CD4-positive, alpha-beta T cell treated with Interleukin-10 for 1 hour (primary cell): ENCODE data around the gene MOXD1.
A peak's percentile ranks its signal among the peaks of the same experiment; 100 is the strongest.
"Not testable (repeated sequence)": the region's sequence is repeated elsewhere in the genome, so short reads cannot be mapped to it uniquely, and the experiment has no call there.

Source experiments
- DNase-seq: peaks from one replicate; pipeline ENCODE4 v3.0.0-alpha.2; 2020

MOXD1 gene

DNA sequence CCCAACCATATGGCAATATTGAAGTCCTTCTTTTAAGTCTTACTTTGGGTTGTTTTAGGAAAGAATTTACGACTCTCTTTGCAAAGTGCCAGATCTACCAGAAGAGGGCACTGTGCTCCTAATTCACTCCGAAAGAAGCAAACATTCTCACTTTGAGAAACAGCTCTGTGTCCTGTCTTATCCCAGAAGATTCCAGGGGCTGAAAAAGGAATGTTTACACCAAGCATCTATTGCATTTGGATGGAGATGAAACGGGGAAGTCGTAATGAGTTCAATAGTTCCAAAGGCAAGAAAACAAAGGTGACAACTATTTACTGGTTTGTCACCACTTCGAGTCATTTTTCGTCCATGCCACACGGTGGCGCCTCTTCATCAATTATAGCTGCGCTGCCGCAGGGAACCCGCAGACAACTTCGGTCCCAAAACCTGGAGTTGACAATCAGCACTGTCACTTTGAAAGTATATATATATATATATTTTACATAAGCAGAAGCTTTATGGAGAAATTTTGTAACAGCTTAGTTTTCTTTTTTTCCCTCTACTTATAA is 121.6 kb downstream of the MOXD1 start:
- peak; percentile 74 for DNase-seq

DNA sequence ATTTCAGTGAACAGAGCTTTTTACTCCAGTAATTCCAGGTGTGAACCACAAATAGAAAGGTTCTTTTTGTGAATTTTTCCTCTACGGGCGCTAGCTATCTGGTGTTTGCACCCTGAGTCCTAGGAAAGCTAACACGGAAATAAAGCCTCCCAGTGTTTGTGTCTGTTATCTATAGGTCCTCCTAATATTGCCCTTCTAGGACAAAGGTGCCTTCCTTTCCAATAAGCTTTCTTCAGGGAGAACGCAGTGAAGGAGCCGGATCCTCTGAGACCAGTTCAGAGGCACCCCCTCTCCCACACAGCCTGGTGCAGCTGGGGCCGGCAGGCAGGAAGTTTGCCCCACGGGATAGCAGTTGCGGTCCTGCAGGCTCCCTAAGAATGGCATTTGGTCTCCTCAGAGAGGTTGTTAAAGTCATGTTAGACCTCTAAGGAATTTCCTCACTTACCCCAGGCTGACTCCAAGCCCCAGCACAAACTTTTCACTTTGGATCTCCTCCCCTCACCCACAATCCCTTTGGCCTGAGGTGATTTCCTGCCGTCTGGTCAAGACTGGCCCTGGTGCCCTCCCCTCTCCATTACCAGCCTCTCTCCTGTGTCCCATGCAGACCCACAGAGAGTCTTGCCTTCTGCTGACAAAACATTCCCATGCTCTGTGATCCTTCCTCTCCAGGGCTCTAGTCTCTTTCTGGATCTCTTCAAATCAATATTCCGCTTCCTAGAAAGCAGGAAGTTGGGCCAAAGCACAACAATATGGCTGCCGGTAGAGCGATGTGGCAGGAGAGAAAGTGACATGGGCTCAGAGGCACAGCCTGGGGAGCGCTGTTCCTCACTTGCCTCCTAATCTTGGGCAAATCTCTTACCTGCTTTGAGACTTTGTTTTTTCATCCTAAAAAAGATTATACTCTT is 126.0 kb downstream of the MOXD1 start:
- DNase-seq: no peak

DNA sequence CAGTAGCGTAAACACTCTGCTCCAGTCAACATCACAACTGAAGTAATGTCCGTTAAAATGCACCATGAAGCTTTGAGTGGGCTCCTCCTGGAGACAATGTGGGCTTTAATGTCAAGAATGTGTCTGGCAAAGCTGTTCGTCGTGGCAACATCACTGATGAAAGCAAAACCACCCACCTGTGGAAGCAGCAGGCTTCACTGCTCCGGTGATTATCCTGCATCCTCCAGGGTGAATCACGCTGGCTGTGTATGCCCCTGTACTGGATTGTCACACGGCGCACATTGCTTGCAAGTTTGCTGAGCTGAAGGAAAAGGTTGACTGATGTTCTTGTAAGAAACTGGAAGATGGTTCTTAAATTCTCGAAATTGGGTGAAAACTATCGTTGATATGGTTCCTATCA is 128.5 kb downstream of the MOXD1 start:
- DNase-seq: no peak

DNA sequence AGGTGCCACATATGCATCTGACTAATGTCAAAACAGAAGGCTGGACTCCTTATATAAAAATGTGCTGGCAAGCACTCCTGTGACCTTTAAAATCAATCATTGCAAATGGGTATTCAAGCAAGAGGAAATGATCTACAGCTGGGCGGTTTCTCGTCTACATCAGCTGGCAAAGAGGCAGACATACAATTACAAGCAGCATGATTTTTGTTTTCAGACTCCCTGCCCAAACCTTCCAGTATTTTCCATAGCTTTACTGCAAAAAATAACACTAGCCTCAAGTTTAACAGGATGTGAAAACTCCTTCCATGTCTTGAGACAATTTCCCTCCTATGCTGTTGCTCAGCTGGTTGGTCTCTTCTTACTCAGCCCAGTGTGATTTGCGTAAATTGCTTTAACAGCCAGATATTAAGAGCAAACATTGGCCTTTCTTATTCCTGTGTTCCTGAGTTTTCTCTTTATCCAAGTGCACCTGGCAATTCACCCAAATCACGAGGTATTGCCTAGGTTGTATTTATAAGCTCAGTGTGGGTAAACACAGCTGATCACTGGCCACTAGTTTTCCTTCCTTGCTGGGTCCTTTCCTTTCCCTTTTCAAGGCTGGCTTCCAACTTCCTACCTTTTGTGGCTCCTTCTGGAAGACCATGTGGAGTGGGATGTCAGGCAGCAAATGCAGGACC is 130.4 kb downstream of the MOXD1 start:
- no peak for DNase-seq

DNA sequence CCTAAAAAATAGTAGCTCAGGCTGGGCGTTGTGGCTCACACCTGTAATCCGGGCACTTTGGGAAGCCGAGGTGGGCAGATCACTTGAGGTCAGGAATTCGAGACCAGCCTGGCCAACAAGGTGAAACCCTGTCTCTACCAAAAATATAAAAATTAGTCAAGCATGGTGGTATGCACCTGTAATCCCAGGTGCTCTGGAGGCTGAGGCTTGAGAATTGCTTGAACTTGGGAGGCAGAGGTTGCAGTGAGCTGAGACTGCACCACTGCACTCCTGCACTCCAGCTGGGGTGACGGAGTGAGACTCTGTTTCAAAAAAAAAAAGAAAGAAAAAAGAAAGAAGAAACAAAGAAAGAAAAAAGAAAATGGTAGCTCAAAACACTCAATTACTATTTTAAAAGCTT is 132.6 kb downstream of the MOXD1 start:
- not testable (repeated sequence) for DNase-seq

DNA sequence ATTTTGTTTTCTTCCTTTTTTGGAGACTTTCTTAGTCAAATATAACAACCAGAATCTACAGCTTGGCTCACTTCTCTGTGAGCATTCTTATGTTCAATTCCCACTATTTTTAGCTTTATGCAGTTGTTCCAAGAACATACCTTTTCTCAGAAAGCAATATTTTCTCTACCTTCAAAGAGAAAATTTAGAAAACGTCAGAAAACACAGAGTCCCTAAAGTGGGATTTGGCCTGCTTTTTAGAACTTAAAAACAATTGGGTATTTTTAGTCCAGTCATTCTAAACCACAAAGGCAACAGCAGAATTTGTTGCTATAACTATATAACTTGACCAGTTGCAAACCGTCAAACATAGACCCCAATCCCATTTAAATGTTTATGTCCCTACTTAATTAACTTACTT is 133.1 kb downstream of the MOXD1 start:
- DNase-seq: no peak

DNA sequence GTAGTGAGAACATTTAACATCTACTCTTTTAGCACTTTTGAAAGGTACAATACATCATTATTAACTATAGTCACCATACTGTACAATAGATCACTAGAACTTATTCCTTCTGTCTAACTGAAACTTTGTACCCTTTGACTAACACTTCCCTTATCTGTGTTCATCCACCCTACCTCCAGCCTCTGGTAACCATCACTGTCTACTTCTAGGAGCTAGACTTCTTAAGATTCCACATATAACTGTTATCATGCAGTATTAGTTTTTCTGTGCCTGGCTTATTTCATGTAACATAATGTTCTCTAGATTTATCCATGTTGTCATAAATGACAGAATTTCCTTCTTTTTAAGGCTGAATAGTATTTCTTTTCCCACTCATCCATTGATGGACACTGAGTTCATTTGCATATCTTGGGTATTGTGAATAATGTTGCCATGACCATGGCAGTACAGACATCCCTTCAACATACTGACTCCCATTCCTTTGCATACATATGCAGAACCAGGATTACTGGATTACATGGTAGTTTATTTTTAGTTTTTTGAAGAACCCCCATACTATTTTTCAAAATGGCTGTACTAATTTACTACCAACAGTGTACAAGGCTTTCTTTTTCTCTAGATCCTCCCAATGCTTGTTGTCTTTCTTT is 135.7 kb downstream of the MOXD1 start:
- DNase-seq: no peak

DNA sequence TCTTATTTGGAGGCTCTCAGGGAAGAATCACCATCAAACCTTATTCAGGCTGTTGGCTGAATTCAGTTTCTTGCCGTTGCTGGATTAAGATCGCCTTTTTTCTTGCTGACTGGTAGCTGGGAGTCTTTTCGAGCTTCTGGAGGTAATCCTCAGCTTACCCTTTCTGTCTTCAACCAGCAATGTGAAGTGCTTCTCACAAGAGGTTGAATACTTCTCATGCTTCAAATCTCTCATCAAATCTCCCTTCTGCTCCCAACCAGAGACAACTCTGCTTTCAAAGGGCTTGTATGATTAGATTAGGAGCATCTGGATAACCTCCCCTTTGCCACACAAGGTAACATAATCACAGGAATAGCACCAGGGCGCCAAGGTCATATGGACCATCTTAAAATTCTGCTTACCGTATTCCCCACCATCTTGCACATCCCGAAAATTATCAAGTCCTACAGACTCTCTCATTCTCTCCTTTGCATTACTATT is 137.2 kb downstream of the MOXD1 start:
- no peak for DNase-seq

DNA sequence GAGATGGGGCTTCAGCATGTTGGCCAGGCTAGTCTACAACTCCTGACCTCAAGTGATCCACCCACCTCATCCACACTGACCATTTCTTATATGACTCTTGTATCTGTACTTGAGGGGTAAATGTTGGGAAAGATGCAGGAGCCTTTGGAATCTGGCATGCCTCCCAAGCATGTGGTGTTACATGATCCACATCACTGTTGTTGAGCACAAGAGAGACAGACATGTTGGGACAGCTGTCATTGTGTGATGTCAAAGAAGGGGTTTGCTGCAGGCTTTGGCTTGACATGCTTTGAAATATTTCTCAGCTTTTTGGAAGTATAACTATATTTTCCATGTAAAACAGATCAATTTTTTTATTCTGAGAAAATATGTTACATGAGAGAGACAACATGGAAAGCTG is 139.9 kb downstream of the MOXD1 start:
- no peak for DNase-seq

DNA sequence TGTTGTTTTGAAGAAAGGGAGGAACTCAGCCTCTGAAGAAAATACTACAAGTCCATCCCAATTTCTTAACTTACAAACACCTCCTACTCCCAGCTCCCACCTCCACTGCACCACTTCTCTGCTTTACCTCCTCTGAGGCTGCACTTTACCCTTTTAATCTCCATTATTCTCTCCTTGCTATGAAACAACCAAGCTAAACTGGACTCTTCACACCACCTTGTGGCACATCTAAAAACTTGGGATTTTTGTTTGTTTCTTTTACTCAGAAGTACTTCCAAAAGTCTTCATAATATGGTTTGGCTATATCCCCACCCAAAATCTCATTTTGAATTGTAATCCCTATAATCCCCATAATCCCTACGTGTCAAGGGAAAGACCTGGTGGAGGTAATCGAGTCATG is 142.2 kb downstream of the MOXD1 start:
- DNase-seq: no peak

DNA sequence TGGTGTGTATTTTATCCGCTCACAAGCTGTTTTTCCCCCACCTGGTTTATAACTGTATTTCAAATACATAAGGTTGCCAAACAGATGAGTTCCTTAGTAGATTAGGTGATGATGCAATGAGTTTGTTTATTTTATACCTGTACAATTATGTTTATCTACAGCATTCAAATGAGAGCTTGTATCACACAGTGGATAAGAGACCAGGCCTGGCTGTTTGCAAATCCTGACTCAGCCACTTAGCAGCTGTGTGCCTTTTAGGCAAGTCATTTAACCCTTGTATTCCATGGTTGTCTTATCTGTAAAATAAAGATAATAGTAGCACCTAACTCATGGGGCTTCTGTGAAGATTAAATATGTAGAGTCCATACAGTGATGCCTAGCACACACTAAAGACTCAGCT is 143.7 kb downstream of the MOXD1 start:
- DNase-seq: no peak

DNA sequence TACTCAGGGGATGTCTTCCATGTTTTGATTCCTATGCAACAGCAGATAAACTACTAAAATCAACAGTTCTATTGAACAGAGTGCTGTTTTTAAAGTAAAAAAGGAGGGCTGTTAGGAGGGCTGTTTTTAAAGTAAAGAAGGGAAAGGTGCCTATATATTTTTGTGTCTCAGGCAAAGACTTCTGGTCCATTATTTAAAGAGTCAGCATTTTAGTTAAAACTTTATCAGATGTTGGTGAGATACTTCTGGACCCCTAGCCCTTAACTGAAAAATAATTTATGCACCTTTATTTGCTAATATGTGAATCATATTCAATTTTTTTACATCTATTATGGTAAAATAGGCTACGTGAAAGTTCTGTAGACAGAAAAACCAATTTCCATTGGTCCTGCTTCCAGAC is 144.8 kb downstream of the MOXD1 start:
- no peak for DNase-seq

DNA sequence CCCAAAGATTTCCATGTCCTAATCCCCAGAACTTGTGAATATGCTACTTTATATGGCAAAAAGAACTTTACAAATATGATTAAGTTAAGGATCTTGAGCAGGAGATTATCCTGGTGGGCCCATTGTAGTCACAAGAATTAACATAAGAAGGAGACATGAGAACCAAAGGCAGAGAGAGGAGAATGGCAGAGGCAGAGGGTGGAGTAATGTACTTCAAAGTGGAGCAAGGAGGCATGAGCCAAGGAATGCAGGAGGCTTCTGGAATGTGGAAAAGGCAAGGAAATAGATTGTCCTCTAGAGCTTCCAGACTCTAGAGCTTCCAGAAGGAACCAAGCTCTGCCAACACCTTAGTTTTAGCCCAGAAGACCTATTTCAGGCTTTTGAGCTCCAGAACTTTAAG is 147.4 kb downstream of the MOXD1 start:
- no peak for DNase-seq

DNA sequence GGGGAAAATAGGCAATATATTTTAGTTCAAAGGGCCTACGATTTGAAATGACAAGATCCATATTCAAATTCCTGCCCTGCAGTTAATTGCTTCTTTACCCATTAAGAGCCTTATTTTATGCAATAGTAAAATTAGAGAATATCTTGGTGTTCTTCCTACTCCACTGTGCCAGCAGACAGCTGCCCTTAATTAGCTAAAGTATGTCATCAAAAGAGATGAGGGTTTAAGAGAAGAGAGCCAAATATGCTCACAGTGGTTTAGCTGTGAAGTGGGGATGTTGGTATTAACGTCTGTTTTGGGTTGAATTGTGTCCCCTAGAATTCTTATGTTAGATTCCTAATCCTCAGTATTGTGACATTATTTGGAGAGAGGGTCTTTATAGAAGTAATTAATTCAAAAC is 148.1 kb downstream of the MOXD1 start:
- no peak for DNase-seq

DNA sequence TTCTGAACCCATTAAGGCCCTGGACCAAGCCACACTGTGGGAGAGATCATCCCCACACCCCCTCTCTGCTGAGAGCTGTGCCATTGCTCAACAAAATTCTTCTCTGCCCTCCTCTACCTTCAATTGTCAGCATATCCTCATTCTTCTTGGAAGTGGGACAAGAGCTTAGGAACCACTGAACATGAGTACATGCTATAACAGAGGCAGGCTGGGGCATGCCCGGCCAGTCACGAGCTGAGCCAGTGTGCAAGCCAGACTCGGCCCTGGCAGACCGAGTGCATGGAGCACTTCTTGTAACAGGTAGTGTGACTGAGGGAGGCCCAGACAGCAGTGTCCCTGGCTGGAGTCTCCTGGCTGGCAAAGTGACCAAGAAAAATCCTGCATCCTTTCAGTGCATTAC is 149.2 kb downstream of the MOXD1 start:
- DNase-seq: no peak

DNA sequence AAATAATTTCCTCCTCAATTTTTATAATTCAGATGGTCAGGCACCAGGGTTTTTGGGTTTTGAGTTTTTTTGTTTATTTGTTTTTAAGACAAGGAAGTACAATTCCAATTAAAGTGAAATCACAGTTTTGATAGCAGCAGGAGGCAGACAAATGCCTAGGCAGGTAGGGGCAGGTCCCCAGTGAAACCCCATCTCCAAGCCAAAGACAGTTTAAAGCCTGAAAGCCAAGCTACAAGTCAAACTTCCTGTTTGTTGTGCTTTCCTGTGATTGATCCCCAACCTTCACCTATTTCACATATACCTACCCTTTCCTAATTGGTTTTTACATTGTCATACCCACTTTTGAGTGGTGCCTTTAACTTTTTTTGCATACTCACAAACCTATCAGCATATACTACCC is 149.6 kb downstream of the MOXD1 start:
- DNase-seq: no peak

DNA sequence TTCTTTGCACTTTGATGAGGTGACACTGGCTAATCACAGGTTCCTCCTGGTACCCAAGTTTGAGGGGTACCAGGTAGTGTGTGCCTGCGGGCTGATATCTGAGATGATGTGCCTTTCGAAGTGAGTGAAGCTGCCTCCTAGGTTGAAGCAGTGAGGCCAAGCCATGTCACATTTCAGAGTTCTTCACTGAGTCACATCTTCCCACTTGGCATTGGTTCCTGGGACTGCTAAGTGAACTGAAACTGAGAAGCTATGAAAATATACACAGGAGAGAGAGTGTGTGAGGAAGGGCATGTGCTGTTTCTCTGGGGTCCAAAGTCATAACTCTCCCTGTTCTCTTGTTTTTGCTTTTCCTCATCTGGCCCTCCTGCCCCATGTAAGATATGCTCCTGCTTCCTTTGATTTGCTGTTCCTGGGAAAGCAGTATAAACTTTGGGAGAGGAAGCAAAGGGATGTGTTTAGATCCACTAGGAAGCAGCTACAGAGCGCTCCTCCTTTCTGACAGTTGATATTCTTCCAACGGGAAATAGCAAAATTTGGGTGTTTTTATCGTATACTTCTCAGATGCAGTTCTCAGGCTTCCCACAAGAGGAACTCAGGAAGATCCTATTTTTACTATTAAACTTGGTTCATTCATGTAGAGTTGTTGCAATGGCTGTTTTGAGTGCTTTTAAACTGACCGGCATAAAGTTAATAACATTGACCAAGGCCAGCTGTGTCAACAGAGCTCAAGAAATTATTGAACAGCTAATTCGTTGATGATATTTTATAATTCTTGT is 153.7 kb downstream of the MOXD1 start:
- DNase-seq: no peak

DNA sequence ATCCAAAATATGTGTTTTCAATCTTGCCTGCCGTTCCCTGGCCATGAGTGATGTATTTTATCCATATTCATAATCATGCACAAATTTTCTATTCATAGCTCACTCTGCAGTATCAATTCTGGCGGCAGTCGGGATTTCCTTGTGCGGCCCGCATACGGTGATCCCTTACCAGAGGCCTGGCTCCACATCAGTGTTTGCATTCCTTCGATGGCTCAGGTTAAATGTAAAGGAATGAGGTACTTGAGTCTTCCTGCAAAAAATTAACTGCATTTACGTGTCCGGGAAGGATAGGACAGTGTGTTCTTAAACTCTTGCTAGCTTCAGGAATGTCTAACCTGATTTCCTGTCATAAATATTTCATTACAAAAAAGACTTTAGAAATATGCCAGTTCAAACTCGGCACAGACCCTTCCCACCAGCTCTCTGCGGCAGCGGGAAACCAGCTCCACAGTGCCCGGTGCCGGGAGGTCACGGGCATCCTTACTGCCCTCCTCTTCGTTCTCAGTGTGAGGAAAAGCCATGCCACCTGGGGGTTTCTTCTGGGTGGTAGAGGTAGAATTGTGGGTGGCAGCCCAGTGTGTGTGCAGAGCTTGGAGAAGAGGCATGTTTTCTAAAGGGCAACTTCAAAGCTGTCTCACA is 154.5 kb downstream of the MOXD1 start:
- DNase-seq: no peak

DNA sequence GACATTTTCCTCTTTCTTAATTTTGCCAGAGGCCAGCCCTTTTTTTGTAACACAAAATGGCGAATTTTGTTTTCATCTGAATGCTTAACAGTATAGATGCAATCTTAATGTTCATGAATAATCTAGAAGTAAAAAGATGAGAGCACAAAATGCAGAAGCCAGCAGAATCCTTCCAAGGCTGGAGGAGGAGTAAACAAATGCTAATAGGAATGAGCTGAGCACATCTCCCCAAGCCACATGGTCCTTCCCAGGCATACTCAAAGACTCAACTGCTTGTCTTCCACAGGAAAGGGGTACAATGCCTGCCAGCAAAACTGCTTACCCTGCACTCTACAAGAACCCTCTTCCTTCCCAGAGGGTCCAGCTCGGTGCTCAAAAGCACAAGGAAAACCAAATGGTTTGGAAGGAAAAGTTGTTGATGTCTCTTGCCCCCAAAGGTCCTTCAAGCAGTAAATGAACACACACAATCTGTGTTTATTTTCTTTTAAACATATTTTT is 155.1 kb downstream of the MOXD1 start:
- no peak for DNase-seq
